Caco-2 (cell line): ENCODE measurements around the gene CDH20. TPM values are rescaled to one million over a fixed set of nuclear protein-coding genes. Genes with fewer than 3 reads are reported as not detected.

Source experiments
- BruUV-seq: library from RNA; stranded (reverse); fragments of 400-500 nt; replicated peaks from 2 replicates; lab custom pipeline; 2021; lab: Mats Ljungman, UMichigan
- CTCF ChIA-PET: fragments of 300-600 bp; sonication (Branson Sonifier 250); formaldehyde crosslinking; loops from one replicate; lab custom pipeline; 2022; ENCODE audit warnings: antibody characterized with exemption; lab: Charles Lee
- POLR2A ChIA-PET: fragments of 300-600 bp; sonication (Branson Sonifier 250); formaldehyde crosslinking; loops from one replicate; lab custom pipeline; 2022; ENCODE audit warnings: antibody characterized with exemption; lab: Charles Lee
- DNase-seq, 2 experiments: peaks; one replicate each; pipeline versions ENCODE4 v3.0.0 to v3.0.0-alpha.2; 2020 to 2022
- H3K27me3 ChIP-seq: replicated peaks from 2 replicates; pipeline ENCODE4 v1.6.0; 2011; ENCODE audit warnings: low read length; ENCODE audit not compliant: control insufficient read depth, insufficient read depth
- H3K36me3 ChIP-seq: 2 replicates; pipeline ENCODE4 v1.5.1; 2011; ENCODE audit warnings: low read length; ENCODE audit not compliant: control insufficient read depth, insufficient read depth
- H3K4me1 ChIP-seq: fragments of 250-450 bp; sonication (Bioruptor Pico); 2 replicates; pipeline ENCODE4 v1.5.1; 2020; ENCODE audit warnings: mild to moderate bottlenecking
- H3K4me3 ChIP-seq: 2 replicates; pipeline ENCODE4 v1.5.1; 2011; ENCODE audit warnings: low read depth, mild to moderate bottlenecking, control low read depth, low read length
- H3K9me3 ChIP-seq: fragments of 250-450 bp; sonication (Bioruptor Pico); 2 replicates; pipeline ENCODE4 v1.5.1; 2020; ENCODE audit warnings: mild to moderate bottlenecking, moderate library complexity
- H3K27ac Mint-ChIP-seq: one replicate; pipeline ENCODE4 v1.8.0; 2022; ENCODE audit warnings: mixed read lengths; ENCODE audit not compliant: unreplicated experiment
- H3K27me3 Mint-ChIP-seq: one replicate; pipeline ENCODE4 v1.8.0; 2022; ENCODE audit warnings: mixed read lengths; ENCODE audit not compliant: insufficient read depth, unreplicated experiment
- H3K36me3 Mint-ChIP-seq: one replicate; pipeline ENCODE4 v1.8.0; 2022; ENCODE audit warnings: mild to moderate bottlenecking, mixed read lengths; ENCODE audit not compliant: insufficient read depth, unreplicated experiment
- H3K4me1 Mint-ChIP-seq: one replicate; pipeline ENCODE4 v1.8.0; 2022; ENCODE audit warnings: low read depth, mixed read lengths; ENCODE audit not compliant: unreplicated experiment
- H3K4me3 Mint-ChIP-seq: one replicate; pipeline ENCODE4 v1.8.0; 2022; ENCODE audit warnings: mild to moderate bottlenecking, moderate library complexity, mixed read lengths; ENCODE audit not compliant: unreplicated experiment
- H3K9me3 Mint-ChIP-seq: one replicate; pipeline ENCODE4 v1.8.0; 2022; ENCODE audit warnings: mixed read lengths; ENCODE audit not compliant: unreplicated experiment
- intact Hi-C: fragments of 100-400 bp; cut with micrococcal nuclease; formaldehyde crosslinking; loops from one replicate; pipeline ENCODE4 v1.10.0; 2022; ENCODE audit not compliant: unreplicated experiment
- total RNA-seq: library from RNA; stranded (reverse); gene quantifications from 2 replicates; pipeline ENCODE4 v1.2.3, GENCODE V29; 2022
- TF ChIP-seq, protein P1 (sequence below), 2 experiments: fragments of 200-600 bp in 1 of 2; IDR thresholded peaks; 1 replicate in 1 of 2; 2 replicates in 1 of 2; pipeline versions ENCODE4 v1.5.1 to v1.8.0; 2011 to 2022; ENCODE audit warnings: antibody characterized with exemption in 1 of 2, control low read depth in 1 of 2, inconsistent platforms in 1 of 2, low read depth in 1 of 2, low read length in 1 of 2, mild to moderate bottlenecking in 1 of 2, moderate library complexity in 1 of 2; ENCODE audit not compliant: insufficient read depth in 1 of 2, severe bottlenecking in 1 of 2, unreplicated experiment in 1 of 2

Gene CDH20
- total RNA-seq, 1 experiment from 2014 or later: not detected

DNA sequence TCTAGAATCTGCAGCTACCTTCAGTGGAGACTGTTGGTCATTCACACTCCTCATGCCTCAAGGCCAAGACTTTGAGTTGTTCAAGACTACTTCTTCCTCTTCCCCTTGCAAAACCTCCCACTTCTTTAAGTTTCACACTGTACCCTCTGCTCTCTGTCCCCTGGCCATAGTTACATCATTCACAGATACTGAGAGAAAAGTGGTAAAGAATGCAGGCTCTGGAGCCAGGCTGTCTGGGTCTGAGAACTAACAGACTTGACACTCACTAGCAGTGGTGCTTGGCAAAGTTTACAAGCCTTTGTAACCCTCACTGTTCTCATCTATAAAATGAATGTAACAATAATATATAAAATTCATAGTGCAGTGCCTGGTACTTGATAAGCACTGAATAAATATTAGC, 61.8 kb downstream of the CDH20 start:
- no peaks in the 10 kb centered on the region for H3K4me1 Mint-ChIP-seq
- ChIA-PET POLR2A (no interaction called here), CTCF (no interaction called here)
- no peaks in the 10 kb centered on the region for H3K9me3 Mint-ChIP-seq
- H3K9me3 ChIP-seq: no peaks in the 10 kb centered on the region
- no peaks in the 10 kb centered on the region for H3K36me3 ChIP-seq
- H3K4me3 Mint-ChIP-seq: no peak overlapping the region
- no peak overlapping the region for H3K27ac Mint-ChIP-seq
- BruUV-seq: no TSS peak
- no peaks in the 10 kb centered on the region for H3K4me1 ChIP-seq
- no peaks in the 10 kb centered on the region for H3K27me3 ChIP-seq
- TF ChIP-seq, protein P1, sequence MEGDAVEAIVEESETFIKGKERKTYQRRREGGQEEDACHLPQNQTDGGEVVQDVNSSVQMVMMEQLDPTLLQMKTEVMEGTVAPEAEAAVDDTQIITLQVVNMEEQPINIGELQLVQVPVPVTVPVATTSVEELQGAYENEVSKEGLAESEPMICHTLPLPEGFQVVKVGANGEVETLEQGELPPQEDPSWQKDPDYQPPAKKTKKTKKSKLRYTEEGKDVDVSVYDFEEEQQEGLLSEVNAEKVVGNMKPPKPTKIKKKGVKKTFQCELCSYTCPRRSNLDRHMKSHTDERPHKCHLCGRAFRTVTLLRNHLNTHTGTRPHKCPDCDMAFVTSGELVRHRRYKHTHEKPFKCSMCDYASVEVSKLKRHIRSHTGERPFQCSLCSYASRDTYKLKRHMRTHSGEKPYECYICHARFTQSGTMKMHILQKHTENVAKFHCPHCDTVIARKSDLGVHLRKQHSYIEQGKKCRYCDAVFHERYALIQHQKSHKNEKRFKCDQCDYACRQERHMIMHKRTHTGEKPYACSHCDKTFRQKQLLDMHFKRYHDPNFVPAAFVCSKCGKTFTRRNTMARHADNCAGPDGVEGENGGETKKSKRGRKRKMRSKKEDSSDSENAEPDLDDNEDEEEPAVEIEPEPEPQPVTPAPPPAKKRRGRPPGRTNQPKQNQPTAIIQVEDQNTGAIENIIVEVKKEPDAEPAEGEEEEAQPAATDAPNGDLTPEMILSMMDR (IDR thresholded peaks at IDR 0.05; ENCODE audit: insufficient read depth in 1 of 2, low read depth in 1 of 2, low read length in 1 of 2, severe bottlenecking in 1 of 2, unreplicated experiment in 1 of 2): no peak
- H3K36me3 Mint-ChIP-seq: no peaks in the 10 kb centered on the region
- no peak overlapping the region for H3K4me3 ChIP-seq
- peaks cover 9% of the 10 kb centered on the region for H3K27me3 Mint-ChIP-seq
- intact Hi-C loops: no loop called here
- no peak for DNase-seq

DNA sequence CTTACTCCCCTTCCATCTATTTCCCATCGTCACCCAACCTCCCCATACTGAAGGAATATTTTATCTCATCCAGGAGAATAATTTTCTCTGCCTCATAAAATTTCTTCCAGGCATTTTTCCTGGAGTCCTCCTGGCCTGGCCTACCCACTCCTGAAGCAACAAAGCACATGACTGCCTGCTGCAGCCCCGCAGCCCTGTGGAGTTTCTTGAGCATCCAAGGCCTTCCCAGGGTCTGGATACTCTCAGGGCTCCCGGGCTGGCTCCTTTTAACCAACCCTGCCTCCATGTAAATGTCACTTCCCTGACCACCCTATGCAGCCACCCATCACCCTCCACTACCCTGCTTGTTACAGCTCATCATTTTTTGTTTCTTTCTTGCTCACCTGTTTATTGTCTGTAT, 64.0 kb downstream of the CDH20 start:
- H3K36me3 Mint-ChIP-seq: no peaks in the 10 kb centered on the region
- no peaks in the 10 kb centered on the region for H3K27me3 ChIP-seq
- BruUV-seq: no TSS peak
- intact Hi-C loops: no loop called here
- no peaks in the 10 kb centered on the region for H3K4me1 ChIP-seq
- POLR2A ChIA-PET: no interaction called here
- no peaks in the 10 kb centered on the region for H3K9me3 Mint-ChIP-seq
- H3K27me3 Mint-ChIP-seq: peaks cover 6% of the 10 kb centered on the region
- DNase-seq: no peak
- no peaks in the 10 kb centered on the region for H3K4me1 Mint-ChIP-seq
- no peaks in the 10 kb centered on the region for H3K36me3 ChIP-seq
- H3K27ac Mint-ChIP-seq: no peak overlapping the region
- H3K4me3 Mint-ChIP-seq: no peak overlapping the region
- no peaks in the 10 kb centered on the region for H3K9me3 ChIP-seq
- TF ChIP-seq, protein P1 (IDR thresholded peaks at IDR 0.05; ENCODE audit: insufficient read depth in 1 of 2, low read depth in 1 of 2, low read length in 1 of 2, severe bottlenecking in 1 of 2, unreplicated experiment in 1 of 2): no peak
- CTCF ChIA-PET: no interaction called here
- H3K4me3 ChIP-seq: no peak overlapping the region

DNA sequence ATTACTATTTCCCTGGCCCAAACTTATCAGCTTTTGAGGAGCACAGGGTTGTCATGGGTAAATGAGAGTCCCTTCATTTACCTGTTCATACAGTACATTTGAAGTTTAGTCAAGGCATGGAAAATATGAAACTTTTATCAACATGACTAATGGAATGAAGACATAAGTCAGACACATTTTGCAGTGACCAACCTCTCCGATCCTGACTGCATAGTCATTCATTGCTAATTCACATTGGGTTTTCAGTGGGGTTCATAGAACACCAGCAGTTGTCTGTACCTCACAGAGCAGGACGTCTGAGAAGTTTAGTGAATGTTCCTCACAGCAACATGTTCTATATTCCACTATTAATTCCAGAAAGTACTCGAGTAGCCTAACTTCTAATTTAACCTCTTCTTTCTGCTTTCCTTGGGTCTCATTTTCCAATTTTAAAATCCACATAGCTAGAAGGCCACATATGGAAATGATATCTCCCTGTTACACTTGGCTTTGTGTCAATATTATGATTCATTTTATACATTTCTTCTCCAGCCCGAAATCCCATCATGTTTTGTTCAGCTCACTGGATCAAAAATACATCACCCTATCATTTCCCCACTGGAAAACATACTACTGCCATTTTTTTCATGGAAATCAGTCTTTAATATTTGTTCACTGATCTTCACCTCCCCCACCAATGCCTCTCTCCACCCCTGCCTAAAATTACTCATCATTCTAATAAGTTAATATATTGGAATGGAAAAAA, 65.9 kb downstream of the CDH20 start:
- no peaks in the 10 kb centered on the region for H3K4me1 ChIP-seq
- BruUV-seq: no TSS peak
- ChIA-PET POLR2A (no interaction called here), CTCF (no interaction called here)
- Mint-ChIP-seq H3K27me3 (peaks cover 6% of the 10 kb centered on the region), H3K4me3 (no peak overlapping the region), H3K4me1 (no peaks in the 10 kb centered on the region), H3K9me3 (no peaks in the 10 kb centered on the region), H3K36me3 (no peaks in the 10 kb centered on the region), H3K27ac (no peak overlapping the region)
- intact Hi-C loops: no loop called here
- no peaks in the 10 kb centered on the region for H3K9me3 ChIP-seq
- H3K36me3 ChIP-seq: no peaks in the 10 kb centered on the region
- no peak overlapping the region for H3K4me3 ChIP-seq
- TF ChIP-seq, protein P1 (IDR thresholded peaks at IDR 0.05; ENCODE audit: insufficient read depth in 1 of 2, low read depth in 1 of 2, low read length in 1 of 2, severe bottlenecking in 1 of 2, unreplicated experiment in 1 of 2): no peak
- H3K27me3 ChIP-seq: no peaks in the 10 kb centered on the region
- no peak for DNase-seq
